ENCODE measurements around the gene ERCC3. TPM values are rescaled to one million over a fixed set of nuclear protein-coding genes. Genes with fewer than 3 reads are reported as not detected.

The ERCC3 gene
- total and polyA plus RNA-seq, 2 donors (not counting 3 experiments of a cell fraction or from before 2014, with no cell fraction given) = 40.7 to 47.3 TPM

DNA sequence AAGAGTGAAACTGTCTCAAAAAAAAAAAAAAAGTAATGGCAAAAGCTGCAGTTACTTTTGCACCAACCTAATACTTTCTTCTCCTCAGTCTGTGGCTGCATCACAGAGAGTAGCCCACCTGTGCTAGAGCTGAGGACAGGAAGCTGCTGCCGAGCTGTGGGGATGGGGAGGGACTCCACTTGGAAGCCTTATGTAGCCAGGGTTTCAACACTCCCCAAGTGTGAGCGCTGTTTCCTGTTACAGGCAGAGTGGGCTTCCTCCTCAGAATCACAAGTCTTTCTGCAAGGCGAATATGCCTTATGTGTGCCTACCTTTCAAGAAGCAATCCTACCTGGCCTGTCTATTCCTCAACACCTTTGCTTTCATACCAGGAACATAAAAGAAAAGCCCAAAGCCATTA is 37.6 kb downstream of the ERCC3 start:
- H3K27ac ChIP-seq (ENCODE audit: insufficient read depth, low read depth, low read length) = no peak overlapping the region
- H3K4me2 ChIP-seq (ENCODE audit: insufficient read depth, low read length) = no peak overlapping the region
- ChIA-PET CTCF (no interaction called here), POLR2A (no interaction called here)
- H3K9me3 ChIP-seq (replicated peaks; ENCODE audit: control insufficient read depth, insufficient read depth, low read length) = no peaks in the 10 kb centered on the region
- H3K4me3 ChIP-seq (replicated peaks in 1 of 3; ENCODE audit: insufficient read depth in 1 of 3, low read depth in 1 of 3, low read length in 3 of 3) = no peak overlapping the region
- no peaks in the 10 kb centered on the region for H3K79me2 ChIP-seq (ENCODE audit: control insufficient read depth, insufficient read depth, low read length)
- TF ChIP-seq FOS (IDR thresholded peaks at IDR 0.05; ENCODE audit: borderline replicate concordance, insufficient read depth, low read length) (no peak), JUN (IDR thresholded peaks at IDR 0.05; ENCODE audit: borderline replicate concordance, insufficient read depth, insufficient read length, low read depth) (no peak), POLR2AphosphoS5 (IDR thresholded peaks at IDR 0.05; ENCODE audit: insufficient read depth, low read depth, low read length) (no peak), GATA2 (IDR thresholded peaks at IDR 0.05; ENCODE audit: insufficient read depth, insufficient read length, low read depth, low read length) (no peak), MYC (IDR thresholded peaks at IDR 0.05; ENCODE audit: low read depth, low read length) (no peak), MAX (IDR thresholded peaks at IDR 0.05; ENCODE audit: insufficient read depth, insufficient read length) (no peak), POLR2A (IDR thresholded peaks at IDR 0.05; ENCODE audit: low read depth, low read length) (no peak), EZH2 (IDR thresholded peaks at IDR 0.05; ENCODE audit: borderline replicate concordance, low read depth, low read length, severe bottlenecking) (no peak)
- TF ChIP-seq, protein P1, sequence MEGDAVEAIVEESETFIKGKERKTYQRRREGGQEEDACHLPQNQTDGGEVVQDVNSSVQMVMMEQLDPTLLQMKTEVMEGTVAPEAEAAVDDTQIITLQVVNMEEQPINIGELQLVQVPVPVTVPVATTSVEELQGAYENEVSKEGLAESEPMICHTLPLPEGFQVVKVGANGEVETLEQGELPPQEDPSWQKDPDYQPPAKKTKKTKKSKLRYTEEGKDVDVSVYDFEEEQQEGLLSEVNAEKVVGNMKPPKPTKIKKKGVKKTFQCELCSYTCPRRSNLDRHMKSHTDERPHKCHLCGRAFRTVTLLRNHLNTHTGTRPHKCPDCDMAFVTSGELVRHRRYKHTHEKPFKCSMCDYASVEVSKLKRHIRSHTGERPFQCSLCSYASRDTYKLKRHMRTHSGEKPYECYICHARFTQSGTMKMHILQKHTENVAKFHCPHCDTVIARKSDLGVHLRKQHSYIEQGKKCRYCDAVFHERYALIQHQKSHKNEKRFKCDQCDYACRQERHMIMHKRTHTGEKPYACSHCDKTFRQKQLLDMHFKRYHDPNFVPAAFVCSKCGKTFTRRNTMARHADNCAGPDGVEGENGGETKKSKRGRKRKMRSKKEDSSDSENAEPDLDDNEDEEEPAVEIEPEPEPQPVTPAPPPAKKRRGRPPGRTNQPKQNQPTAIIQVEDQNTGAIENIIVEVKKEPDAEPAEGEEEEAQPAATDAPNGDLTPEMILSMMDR (IDR thresholded peaks at IDR 0.05; ENCODE audit: extremely low read depth in 1 of 2, insufficient read depth in 1 of 2, low read depth in 1 of 2, low read length in 2 of 2) = no peak
- no peaks in the 10 kb centered on the region for H3K4me1 ChIP-seq (ENCODE audit: control insufficient read depth, extremely low read depth, insufficient read depth, low read length)
- H3K9ac ChIP-seq (replicated peaks; ENCODE audit: extremely low read depth, insufficient read depth, low read length) = no peak overlapping the region
- H2AFZ ChIP-seq (ENCODE audit: low read depth, low read length) = no peak overlapping the region
- H3K27me3 ChIP-seq (ENCODE audit: control insufficient read depth in 2 of 2, insufficient read depth in 2 of 2, low read length in 2 of 2) = no peaks in the 10 kb centered on the region
- intact Hi-C loops (cut with micrococcal nuclease) = no loop called here
- dilution Hi-C loops (cut with MboI; ENCODE audit: extremely low pct_ligation_motif_present, low sequenced_read_pairs) = no loop called here
- peaks cover 11 to 29% of the 10 kb centered on the region in 2 experiments for H3K36me3 ChIP-seq (ENCODE audit: control insufficient read depth in 2 of 2, extremely low read depth in 1 of 2, insufficient read depth in 2 of 2, low read length in 2 of 2)
- FAIRE-seq (no peak), DNase-seq (ENCODE audit: low read depth, low spot score) (no peak)
- H3K9me1 ChIP-seq (replicated peaks; ENCODE audit: control insufficient read depth, extremely low read depth, insufficient read depth, low read length) = no peaks in the 10 kb centered on the region
- H4K20me1 ChIP-seq (replicated peaks; ENCODE audit: control insufficient read depth, extremely low read depth, insufficient read depth, low read length) = no peaks in the 10 kb centered on the region
- no TSS peak for BruUV-seq (replicated peaks)
